Brain pericyte (primary cell): ENCODE data around the gene RTL1.

Experiments used
- DNase-seq: peaks from one replicate; pipeline ENCODE4 v3.0.0-alpha.2; 2012; ENCODE audit warnings: low read depth, low spot score

Gene RTL1

GRCh38 chr14:100851586-100851916 lies 52.0 kb downstream of the RTL1 start:
- no peak for DNase-seq

DNA sequence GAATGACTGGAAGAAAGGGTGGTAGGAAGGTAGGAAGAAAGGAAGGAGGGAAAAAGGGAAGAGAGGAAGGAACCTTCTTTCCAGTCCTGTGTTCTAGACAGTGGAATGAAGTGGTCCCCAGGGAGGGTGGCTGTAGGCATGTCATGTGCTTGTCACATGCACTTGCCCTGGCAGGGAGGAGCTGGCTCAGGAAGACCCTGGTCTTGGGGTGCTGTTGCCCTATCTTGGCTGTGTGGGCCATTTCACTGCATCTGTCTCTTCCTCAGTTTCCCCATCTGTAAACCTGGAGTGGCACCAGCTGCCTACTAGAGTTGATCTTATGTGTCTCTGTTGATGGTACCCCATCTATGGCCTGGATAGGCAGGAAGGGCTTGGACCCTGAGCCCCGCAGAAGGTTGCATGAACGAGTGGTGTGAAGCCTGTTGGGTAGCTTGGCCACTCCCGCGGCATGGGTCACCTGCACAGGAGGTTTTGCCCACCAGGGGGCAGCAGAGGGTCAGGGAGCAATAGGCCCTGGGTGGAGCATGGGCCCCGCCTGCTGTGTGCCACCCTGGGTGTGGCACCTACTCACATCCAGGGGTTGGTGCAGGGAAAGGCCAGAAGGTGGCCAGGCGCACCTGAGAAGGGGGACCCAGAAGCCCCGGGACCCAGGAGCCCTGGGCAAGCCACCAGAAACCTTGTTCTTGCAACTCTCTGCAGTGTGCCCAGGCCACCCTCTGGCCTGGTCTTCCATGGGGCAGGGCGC lies 52.5 kb downstream of the RTL1 start:
- no peak for DNase-seq

DNA sequence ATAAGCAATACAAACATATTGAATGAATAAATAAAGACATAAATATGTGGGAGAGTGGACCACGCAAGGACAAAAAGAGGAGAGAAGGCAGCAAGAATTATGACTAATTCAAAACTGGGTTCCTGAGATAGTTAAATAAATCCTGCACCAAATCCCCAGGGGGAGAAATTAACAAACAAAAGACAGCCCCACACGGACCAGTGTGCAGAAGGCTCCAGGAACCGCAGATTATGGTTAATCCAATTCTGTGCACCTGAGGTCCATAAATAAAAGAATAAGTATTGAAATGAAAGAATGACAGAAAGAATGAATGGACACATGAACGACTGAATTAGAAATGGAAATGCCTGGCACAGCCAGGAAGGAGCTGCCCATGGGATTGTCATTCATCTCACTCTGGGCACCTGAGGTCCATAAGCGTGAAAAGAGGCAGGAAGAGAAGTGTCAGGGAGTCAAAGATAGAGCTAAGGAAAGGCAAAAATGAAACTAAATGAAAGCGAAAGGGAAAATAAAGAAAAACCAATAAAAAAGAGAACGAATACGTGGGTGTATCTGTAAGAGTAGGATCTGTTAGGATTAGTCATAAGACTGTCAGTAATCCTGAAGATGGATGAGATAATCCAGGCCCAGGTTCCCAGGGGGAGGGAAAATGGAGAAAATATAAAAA lies 54.3 kb downstream of the RTL1 start:
- no peak for DNase-seq

GRCh38 chr14:100846309-100846859 lies 57.1 kb downstream of the RTL1 start:
- DNase-seq: no peak

GRCh38 chr14:100845341-100845740 lies 58.2 kb downstream of the RTL1 start:
- DNase-seq: no peak

DNA sequence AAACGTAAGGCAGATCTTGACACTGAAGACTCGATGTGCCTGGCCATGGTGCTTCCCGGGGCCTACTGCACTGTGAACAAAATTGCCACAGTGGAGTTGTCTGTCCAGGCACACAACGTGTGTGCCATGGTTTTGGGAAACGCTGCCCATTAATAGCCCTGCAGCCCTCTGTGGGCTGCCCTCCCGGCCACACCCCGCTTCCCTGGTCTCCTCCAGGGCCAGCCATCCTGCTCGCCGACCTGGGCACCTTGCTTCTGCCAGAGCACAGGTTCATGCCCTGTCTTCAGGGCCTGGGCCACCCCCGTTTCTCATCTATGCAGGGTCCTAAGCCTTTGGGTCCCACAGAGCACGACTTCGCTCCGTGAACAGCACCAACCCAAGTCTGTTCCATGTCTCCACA lies 58.7 kb downstream of the RTL1 start:
- DNase-seq: no peak

- no peak for DNase-seq
These were observed 59.1 kb downstream of the RTL1 start for GRCh38 chr14:100844421-100844820.

- no peak for DNase-seq
These were observed 59.5 kb downstream of the RTL1 start for GRCh38 chr14:100844082-100844408.

DNA sequence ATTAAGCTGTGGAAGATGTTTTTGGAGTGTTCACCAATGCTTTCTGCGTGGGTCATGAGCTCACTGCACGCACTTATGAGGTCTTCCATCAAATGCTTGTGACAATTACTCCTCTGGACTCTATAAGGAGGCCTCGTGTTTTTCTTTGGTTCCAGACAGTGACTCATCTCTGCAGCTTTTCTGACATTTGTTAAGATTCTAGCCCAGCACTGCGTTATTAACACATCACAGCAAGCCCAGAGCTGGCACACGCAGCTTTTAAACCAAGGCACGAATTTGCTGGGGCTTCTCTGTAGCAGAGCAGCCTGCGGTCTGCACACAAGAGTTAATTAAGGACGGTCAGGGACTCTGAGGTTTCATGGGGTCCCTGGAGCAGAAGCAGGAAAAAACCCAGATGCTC lies 60.7 kb downstream of the RTL1 start:
- no peak for DNase-seq

DNA sequence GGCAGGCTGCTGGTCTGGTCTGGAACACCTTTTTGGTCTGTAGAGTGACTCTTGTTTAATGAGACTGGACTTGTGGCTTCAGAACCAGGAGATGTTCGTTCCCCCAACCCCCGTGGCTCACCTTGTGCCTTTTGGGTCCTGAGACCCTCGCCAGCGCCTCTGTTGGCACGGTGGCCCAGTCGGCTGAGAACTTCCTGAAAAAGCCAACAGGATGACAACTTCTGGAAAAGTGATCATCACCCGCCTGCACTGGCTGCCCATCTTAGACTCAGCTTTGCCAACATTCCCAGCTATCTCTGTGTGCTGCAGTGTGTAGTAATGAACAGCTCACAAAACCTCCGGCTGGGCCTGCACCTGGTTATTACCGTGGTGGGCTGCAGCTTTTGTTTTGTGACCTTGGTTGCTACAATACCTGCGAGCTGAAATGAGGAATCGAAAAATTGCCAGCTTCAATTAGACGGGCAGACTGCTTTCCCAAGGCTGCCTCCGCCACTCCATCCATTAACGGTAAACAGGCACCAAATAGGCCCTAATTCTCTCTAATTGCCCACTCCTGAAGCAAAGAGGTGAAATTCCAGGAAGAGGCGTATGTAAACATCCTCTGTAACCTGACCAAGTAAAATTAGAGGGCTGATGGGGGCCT lies 61.6 kb downstream of the RTL1 start:
- no peak for DNase-seq

DNA sequence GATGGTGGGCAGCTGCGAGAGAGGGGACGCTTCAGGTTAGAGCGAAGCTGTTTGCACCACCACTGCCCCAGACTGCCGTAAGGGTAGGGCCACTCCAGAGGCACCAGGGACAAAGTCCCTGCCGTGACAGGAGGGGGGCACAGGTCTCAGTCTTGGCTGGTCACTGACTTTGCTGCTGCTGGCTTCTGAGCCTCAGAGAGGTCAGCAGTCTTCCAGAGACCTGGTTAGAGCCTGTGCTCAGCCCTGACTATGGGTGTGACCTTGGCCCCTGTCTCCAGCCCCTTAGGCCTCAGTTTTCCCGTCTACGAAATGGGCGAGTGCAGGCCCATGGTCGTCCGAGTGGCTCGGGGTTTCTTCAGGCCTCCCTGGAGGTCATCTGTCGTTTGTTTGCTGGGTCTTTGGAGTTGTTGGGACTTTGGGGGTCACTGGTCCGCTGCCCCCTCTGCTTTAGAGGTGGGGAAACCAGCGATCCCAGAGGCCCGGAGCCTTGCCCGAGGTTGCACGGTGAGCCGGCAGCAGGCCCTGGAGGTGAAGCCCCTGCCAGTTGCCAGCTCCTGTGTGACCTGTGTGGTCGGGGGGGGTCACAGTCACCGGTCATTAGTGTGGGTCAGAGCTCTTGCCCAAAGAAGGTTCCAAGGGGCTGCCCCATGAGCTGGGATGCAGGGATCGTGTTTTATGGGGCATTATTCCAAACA lies 62.3 kb downstream of the RTL1 start:
- DNase-seq: no peak

- DNase-seq: no peak
These were observed 63.0 kb downstream of the RTL1 start for GRCh38 chr14:100840286-100841065.

GRCh38 chr14:100839681-100840111 lies 63.8 kb downstream of the RTL1 start:
- DNase-seq: no peak

DNA sequence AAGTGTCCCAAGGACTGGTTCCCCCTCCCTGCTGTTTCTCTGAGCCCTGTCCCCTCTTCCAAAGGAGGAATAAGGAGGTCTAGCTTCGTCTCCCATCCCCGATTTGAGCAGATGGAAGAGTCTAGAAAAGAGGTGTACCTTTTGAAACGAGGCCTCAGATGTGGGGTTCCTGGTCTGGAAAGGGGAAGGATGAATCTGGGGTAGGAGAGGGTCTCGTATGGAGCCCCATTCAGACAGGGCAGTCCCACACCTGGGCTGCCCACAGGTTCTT lies 64.3 kb downstream of the RTL1 start:
- DNase-seq: no peak

GRCh38 chr14:100838493-100839314 lies 64.8 kb downstream of the RTL1 start:
- no peak for DNase-seq

DNA sequence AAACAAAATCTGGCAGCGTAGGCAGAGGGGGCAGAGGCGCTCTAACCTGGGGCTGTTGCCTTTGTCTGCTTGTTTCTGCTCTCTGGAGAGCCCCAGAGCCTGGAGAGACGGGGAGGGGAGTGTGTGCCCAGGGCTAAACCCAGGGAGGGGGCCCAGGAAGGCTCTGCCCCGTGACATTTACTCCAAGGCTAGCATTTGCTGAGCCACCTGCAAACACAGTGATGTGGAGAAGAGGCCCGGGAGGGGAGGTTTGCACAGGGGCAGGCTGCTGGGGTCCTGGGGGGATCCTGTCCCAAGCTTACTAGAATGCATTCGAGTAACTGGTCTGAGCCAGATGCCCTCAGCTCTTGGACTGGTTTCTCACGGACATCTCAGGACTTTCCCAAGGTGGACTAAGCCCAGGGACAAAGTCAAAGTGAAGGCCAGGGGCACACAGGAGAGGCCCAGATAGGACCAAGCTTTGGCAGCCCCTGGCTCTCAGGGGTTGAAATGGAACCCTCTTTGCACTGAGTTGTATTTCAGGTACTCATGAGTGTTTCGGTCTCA lies 65.6 kb downstream of the RTL1 start:
- DNase-seq: no peak

GRCh38 chr14:100836941-100837804 lies 66.3 kb downstream of the RTL1 start:
- no peak for DNase-seq

DNA sequence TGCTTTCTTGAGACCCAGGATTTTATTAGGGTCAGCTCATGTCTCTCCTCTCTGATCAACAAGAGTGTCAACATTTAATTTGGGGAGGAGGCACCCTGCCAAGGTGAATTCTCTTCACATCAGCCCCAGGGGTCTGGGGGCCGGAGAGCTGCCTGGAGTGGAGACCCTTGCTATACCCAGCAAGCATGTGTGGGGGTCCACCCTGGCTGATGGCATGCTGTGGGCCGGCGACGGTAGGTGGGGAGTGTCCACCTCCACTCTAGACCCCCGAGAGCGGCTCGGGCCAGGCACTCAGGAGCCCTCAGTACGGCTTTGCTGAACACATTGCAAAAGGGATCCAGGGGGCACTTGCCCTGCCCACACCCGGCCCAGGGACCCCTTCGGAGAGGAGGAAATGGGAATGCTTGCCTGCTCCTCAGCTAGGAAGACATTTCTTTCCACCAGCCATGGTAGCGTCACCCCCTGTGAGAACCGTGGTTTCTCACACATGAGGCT lies 67.2 kb downstream of the RTL1 start:
- no peak for DNase-seq

- no peak for DNase-seq
These were observed 67.8 kb downstream of the RTL1 start for GRCh38 chr14:100835548-100836310.
